ENCODE measurements around the gene CEP76.

Gene CEP76, protein sequence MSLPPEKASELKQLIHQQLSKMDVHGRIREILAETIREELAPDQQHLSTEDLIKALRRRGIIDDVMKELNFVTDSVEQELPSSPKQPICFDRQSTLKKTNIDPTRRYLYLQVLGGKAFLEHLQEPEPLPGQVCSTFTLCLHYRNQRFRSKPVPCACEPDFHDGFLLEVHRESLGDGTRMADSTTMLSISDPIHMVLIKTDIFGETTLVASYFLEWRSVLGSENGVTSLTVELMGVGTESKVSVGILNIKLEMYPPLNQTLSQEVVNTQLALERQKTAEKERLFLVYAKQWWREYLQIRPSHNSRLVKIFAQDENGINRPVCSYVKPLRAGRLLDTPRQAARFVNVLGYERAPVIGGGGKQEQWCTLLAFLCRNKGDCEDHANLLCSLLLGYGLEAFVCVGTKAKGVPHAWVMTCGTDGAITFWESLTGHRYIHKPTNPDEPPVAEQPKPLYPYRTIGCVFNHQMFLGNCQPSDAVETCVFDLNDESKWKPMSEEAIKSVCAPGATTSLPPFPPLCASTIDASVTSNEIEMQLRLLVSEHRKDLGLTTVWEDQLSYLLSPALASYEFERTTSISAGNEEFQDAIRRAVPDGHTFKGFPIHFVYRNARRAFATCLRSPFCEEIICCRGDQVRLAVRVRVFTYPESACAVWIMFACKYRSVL

DNA sequence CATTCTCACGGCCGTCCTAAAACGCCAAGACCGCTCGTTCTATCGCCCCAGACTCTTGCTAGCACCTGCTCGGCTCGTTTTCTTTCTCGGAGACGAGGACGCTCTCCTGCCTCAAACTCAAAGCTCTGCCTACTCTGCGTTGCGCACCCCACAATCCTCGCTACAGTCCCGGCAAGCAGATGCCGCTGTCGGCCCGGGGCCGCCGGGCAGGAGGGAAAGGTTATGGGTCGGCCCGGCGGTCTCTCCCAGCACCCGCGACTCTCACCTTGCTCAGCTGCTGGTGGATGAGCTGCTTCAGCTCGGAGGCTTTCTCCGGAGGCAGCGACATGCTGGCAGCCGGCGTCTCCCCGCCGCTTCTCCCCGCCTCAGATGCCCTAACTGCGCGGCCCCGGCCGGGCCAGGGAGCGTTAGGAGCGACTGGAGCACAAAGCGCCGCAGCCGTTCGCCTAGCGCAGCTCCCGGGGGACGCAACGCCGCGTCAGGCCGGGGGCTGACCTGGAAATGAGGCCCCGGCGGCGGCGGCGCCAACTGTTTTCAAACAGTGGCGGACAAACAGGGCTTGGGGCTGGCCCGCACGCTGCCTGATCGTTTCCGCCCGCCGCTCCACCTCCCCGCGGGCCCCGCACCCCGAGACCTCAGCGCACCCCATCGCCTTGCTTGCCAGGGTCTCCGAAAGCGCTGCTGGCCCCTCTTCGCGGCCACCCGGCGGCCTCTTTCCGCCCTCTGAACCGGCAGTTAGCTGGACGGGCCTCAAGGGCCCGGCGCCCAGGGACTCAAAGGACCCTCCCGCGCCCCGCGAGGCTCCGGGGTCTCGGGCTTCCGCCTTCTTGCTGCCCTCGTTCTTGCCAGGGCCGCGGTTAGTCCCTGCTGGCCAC lies at the start of gene CEP76, which contains the start of gene PSMG2:
Gene CEP76 (minus strand): TSS at position 503 of the 875 bp plus-strand sequence. CDS start 175 bp downstream, at position 328.
Gene PSMG2 (plus strand): TSS at position 822 of the 875 bp plus-strand sequence. CDS start 66 bp downstream, outside the sequence.
- ATAC-seq, result peak; percentile 81 to 83

DNA sequence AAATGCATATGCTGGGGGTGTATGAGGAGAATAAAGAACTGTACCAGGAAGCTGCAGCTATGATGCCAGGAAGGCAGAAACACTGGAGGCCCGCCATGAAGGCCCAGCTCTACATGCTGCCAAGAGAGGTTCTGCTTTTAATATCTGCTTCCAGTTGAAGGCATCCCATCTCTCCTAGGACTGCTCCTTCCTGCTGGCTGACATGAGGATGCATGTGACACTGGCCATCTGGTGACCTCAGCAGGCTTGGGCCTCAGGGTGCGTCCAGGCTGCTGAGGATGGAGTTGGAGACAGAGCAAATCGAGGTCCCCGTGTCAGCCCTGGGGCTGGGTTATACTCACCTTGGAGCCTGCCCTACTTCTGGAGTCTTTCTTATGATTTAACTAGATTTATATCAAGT lies 49.4 kb upstream of the CEP76 start:
- ATAC-seq, result no peak

DNA sequence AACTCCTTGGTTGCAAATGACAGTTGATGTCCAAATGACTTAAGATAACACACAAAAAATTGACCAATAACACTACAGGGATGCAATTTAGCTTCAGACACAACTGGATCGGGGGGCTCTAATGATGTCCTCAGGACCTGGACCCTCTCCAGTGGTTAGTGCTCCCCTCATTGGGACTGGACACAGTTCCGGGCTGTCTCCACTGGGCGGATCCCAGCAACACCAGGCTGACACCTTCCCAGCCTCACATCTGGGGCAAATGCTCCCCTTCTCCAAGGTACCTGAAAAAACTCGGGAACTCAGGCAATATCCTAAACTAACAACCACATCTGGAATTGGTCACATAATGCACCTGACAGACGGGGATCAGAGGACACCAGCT lies 49.0 kb upstream of the CEP76 start:
- ATAC-seq, result no peak

DNA sequence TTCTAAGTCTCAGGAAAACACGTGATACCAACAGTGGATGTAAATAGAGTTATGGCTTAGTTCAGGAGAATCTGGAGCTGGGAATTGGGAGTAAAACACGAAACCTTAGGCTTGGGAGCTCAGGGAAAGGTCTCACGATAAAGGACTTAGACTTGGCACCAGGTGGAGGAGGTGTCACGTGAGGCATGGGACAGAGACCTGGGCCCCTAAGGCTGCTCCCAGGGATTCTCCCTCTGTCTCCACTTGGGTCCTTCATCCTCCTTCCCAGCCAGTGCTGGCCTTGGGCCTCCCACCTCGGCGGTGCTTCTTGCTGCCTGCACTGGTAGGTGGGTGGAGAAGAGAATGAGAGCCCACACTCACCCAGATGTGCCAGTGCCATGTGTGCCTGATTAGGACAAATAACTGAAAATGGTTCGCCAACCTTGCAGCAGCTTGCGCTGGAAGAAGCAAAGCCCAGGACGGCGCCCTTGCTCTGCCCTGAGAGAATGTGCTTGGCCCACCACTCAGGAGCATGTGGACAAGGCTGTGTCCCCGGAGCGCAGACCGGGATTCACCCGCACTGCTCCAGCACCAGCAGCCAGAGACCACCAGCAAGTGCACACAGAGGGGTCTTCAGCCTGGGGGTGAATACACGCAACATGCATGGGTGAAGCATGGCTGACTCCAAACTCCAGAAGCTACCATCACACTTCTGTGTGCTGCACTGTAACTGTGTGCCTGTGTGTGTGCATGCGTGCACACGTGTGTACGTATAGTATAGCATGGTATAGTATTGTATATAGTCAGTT lies 48.4 kb upstream of the CEP76 start:
- no peak for ATAC-seq

DNA sequence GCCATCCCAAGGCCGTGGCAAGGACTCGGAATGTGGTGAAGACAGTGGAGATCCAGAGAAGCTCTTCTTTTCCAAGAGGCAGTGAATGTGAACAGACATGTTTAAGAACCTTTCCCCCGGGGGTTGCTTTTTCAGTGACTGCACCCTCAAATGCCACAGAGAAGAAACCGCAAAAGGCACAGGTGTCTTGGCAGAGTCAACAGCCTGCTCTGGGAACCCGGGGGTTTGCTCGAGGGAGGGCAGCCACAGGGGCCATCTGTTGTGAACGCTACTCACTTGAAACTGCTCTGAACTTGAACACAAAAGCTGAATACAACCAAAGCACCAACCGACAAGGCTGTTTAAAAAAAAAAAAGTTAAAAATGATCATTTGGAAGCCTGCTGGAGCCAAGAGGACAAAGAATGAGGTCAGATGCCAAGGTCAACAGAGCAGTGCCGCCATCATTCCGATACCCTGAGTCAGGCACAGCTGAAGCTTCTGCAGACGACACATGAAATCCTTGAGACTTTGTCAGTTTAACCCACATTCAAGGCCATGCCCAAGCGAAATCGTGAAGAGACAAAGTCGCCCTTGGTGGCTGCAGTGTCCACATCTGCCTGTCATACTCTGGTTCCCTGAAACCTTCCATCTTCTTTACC lies 47.7 kb upstream of the CEP76 start:
- no peak for ATAC-seq

DNA sequence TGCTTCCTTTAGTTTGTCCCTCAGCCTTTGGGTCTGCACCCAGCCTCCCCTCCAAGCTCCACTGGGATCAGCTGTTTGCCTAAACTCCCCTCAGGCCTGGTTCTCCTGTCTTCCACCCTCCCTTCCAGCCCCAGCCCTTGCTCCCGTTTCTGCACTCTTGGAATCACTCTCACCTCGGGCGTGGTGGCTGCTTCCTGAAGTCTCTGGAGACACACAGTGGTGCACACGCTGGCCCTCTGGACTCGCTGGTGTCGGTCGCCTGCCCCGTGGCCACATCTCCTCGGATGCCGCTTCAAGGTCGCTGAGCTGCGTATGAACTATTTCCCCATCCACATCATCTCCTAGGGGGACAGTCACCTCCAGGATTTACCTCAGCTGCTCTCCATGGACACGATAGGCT lies 46.6 kb upstream of the CEP76 start:
- no peak for ATAC-seq

DNA sequence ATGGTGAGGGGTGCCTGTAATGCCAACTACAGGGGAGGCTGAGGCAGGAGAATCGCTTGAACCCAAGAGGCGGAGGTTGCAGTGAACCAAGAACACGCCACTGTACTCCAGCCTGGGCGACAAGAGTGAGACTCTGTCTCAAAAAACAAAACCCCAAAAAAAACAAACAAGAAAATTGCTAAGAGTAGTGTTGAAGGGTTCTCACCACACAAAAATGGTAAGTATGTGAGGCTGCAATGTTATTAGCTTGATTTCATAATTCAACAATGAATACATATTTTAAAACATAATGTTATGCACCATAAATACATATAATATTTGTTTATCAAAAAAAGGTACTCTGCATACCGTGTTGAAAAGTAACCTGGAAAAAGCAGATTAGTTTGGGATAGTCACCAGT lies 46.1 kb upstream of the CEP76 start:
- ATAC-seq, result no peak

DNA sequence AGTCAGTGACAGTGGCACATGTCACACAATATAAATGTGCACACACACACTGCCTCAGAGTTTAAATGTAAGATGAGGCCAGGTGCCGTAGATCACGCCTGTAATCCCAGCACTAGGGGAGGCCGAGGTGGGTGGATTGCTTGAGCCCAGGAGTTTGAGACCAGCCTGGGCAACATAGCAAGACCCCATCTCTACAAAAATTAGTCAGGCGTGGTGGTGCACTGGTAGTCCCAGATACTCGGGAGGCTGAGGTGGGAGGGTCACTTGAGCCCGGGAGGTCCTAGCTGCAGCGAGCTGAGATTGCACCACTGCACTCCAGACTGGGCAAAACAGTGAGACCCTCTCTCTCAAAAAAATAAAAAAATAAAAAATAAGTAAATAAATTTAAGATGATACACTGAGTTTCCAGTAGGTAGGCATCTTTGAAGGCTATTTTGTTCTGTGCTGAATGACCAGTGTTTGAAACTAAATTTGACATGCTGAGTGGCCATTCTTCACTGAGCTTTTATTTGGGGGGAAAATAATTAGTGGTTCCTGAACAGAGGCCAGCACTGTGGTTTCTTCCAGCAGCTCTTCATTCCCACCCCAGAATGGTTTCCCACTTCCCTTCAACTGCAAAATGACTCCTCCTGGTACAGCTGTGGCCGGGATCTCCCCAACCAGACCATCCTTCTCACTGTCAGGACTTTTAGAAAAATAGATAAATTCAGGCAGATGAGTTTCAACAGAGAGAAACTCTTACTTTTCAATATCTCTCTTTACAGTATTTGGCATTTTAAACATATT lies 45.2 kb upstream of the CEP76 start:
- ATAC-seq, result no peak

DNA sequence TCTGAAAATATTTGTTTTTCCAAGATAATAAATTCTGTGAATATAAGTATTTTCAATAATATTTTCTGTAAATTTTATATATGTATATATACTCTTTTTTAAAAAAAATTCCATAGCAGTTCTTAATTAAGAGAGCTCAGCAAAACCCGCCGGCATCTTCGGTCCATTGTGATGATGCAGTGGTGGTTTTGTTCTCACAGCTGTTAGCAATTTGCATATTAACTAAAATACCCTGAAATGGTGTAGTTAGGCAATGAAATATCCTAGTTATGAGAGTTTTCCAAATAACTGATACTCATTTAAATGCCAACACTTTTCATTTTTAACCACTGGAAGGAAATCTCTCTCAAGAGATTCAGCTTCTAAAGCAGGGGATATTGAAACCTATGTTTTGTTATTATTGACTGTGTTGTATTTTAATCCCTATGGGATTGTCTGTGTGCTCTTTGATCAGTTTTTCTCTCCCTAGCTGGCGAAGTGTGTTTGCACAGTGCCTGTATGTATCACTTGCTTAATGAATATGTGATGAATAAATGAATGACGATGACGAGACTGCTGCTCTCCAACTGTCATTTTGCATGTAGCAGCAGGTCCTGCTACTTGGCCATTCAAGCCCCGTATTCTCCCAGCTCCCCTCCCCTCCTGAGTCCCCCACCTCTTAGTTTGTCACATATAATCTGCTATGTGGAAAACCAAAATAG lies 42.7 kb upstream of the CEP76 start:
- ATAC-seq, result no peak

DNA sequence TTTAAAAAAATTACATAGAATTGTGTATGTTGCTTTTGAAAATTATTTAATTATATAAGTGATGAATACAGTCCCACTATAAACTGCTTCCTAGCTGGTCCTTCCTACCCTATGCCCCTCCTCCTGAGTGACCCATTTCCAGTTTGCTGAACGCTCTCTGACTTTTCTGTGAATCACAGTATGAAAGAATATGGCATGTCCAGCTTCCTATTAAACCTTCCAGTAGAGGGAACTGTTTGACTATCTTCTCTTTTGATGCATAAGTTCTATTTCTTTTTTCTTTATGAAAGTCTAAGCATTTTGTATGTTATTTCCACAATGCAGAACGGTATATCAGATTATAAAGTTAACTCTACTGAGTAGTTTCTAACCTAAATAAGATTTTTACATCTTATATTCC lies 41.6 kb upstream of the CEP76 start:
- ATAC-seq, result peak in 1 of 2 donors; percentile 45

DNA sequence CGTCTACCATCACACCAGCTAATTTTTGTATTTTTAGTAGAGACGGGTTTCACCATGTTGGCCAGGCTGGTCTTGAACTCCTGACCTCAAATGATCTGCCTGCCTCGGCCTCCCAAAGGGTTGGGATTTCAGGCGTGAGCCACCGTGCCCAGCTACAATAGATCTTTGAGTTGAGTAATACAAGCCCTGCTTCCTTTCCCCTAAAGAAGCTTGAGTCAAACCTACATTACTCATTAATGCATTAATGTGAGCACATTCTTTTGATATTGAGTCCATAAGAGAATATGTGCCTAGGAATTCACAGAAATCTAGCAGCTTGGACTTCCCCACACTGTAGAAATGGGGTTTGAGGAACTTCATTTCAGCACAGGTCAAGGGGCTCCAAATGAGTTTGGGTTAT lies 39.9 kb upstream of the CEP76 start:
- ATAC-seq, result no peak

DNA sequence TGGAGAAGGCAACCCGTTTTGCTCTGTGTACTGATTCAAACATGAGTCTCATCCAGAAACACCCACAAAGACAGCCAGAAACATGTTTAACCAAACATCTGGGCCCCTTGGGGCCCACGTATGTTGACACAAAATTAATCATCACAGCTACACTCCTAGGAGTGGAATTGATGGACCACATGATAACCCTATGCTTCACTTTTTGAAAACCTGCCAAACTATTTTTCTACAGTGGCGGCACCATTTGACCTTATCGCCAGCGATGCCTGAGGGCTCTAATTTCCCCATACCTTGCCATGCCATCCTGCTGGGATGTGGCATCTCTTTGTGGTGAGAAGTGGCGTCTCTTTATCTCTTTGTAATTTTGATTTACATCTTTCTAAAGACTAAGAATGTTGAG lies 38.8 kb upstream of the CEP76 start:
- no peak for ATAC-seq

DNA sequence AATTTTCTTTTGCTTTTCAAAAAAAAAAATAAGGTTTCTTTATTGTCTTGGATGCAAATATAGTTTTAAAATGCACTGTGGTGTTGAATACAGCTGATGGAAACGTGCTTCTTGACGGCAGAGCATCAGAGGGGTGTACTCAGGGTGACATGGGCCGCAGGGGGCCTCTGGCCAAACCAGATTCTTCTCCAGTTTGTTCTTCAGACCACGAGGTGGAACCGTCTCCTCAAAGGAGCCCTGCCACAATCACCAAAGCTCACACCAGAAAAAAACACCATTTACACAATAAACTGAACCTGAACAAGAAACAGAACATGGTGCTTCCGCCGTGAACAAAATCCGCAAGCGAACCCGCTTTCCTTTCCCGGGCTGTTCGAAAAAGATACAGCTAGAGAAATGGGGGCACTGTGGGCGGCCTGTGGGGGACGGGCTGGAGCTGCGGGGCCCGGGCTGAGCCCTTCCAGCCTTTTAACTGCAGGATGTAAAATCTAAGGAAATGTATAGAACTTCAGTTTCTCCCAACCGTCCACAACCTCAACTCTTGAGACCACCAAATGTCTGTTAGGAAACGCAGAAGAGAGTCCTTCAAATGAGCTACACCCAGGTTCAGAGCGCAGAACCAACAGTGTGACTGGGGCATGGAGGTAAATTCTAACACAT lies 34.9 kb upstream of the CEP76 start:
- no peak for ATAC-seq

DNA sequence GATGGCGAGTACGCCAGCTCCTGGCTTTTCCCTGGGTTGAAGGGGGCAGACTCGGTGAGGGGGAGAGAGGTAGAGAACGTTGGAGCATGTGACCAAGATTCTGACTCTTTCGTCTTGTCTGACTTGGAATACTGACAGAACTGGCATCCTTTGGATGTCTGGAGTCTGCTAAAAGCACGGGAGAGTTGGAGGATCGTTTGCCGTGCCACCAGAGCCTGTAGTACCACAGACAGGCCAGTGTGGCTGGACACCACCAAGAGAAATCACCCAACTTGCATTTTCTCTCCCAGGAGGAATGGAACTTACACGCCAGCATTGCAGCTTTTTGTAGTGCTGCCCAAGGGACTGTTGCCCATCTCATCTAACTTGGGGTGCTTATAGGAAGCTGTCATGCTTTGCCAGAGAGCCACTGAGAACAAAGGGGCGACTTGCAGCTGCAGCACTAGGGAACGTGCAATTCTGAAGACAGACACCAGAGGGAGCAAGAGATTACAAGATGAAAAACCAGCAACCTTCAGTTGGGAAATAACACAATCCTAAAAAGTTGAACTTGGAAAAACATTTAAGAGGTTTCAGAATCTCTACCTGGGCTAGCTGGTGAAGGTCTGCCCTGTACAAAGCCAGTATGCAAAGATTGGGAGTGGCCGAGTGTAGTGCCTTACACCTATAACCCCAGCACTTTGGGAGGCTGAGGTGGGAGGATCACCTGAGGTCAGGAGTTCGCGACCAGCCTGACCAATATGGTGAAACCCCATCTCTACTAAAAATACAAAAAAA lies 24.4 kb upstream of the CEP76 start:
- peak in 1 of 2 donors; percentile 33 for ATAC-seq

DNA sequence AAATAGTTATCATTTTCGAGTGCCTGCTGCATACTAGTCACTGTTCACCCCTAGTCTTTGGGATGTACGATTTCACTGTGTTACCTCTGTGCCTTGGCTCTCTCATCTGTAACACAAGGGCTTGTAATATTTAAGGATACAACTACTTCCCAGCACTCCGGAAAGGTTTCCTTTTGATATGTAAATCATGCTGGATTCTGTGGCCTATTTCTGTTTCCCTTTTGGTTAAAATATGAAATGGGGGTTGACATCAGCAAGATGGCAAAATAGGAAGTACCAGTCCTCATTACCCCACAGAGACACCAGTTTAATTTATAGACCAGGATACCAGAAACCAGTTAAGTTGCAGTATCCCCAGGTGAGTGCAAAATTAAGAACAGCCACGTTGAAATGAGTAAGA lies 23.8 kb upstream of the CEP76 start:
- ATAC-seq, result no peak

DNA sequence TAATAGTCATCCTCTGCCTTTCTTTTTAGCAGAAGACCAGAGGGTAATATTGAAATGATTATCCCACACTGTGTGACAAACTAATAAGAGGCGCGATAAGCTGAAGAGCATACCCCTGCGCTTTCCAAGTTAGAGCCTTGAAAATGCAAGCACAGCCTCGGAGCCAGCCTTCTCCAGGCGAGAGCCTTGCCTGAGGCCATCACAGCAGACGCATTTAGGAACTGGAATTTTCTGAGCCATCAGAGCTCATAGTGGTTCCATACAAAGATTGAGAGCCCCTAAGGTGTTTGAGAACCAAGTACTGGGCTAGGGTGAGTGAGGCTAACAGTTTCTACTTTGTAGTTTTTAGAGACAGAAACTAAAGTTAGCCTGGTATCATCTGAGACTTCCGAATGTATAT lies 20.2 kb upstream of the CEP76 start:
- no peak for ATAC-seq

DNA sequence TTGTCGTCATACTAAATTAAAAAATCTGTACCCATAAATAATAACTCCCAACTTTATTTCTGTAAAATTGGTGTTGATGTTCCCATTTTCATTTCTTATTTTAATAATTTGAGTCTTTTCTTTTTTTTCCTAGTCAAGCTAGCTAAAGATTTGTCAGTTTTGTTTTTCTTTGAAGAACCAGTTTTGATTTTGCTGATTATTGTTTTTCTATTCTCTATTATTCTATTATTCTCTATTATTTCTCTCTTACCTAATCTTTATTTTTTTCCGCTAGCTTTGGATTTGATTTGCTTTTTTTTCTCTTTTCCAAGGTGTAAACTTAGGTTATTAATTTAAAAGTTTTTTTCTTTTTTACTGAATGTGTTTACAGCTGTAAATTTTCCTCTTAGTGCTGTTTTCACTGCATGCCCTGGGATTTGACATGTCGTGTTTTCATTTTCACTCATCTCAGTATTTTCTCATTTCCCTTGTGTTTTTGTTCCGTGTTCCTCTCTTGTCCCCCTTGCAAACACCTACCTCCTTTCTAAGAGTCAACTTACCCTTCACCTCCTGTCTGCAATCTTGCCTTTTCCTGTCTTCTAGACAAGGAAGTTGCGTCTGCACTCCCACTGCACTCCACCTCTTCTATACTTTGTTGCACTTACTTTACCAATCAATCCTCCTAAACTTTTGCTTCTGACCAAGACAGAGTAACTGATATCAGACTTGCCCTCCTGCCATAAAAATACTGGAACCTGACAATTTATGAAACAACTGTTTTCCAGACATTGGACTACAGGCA lies 19.2 kb upstream of the CEP76 start:
- ATAC-seq, result no peak

DNA sequence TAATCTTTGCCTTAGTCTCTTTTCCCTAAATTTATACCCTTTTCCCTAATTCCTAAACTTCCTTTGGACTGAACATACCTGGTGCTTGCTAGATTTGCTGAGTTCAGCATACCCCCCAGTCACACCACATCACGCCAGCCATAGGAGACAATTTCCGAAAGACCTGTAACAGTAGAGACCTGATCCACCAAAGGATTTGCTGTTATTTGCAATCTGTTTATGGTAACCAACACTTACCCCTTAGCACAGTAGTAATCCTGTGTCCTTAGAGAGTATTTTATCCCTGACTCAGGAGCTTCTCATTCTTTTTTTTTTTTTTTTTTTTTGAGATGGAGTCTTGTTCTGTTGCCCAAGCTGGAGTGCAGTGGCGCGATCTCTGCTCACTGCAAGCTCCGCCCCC lies 8.9 kb upstream of the CEP76 start:
- no peak for ATAC-seq
